SJCRH30 (cell line): ENCODE results near the gene SH3BGRL3. TPM values are rescaled to one million over a fixed set of nuclear protein-coding genes. Genes with fewer than 3 reads are reported as not detected.
"Not testable (repeated sequence)": the region's sequence is repeated elsewhere in the genome, so short reads cannot be mapped to it uniquely, and the experiment has no call there.

Source experiments
- DNase-seq, 2 experiments: peaks; one replicate each; pipeline ENCODE4 v3.0.0-alpha.2; 2015 to 2020
- H3K27ac ChIP-seq: fragments of 250-450 bp; sonication (Bioruptor Pico); 2 replicates; pipeline ENCODE4 v1.5.1; 2020; ENCODE audit warnings: mild to moderate bottlenecking, moderate library complexity
- H3K27me3 ChIP-seq: fragments of 250-450 bp; sonication (Bioruptor Pico); 2 replicates; pipeline ENCODE4 v1.5.1; 2020; ENCODE audit warnings: mild to moderate bottlenecking, moderate library complexity
- H3K36me3 ChIP-seq: fragments of 250-450 bp; sonication (Bioruptor Pico); 2 replicates; pipeline ENCODE4 v1.5.1; 2020; ENCODE audit warnings: mild to moderate bottlenecking, moderate library complexity
- H3K4me1 ChIP-seq: fragments of 250-450 bp; sonication (Bioruptor Pico); 2 replicates; pipeline ENCODE4 v1.5.1; 2020; ENCODE audit warnings: mild to moderate bottlenecking, moderate library complexity
- H3K4me3 ChIP-seq: fragments of 250-450 bp; sonication (Bioruptor Pico); 2 replicates; pipeline ENCODE4 v1.5.1; 2020; ENCODE audit warnings: mild to moderate bottlenecking, moderate library complexity
- H3K9me3 ChIP-seq: fragments of 250-450 bp; sonication (Bioruptor Pico); replicated peaks from 2 replicates; pipeline ENCODE4 v1.5.1; 2020; ENCODE audit warnings: mild to moderate bottlenecking, moderate library complexity
- total RNA-seq: library from RNA; depleted of rRNA; stranded (reverse); fragments of >200 nt; shearing (Covaris generic); gene quantifications from 2 replicates; pipeline ENCODE4 v1.2.3, GENCODE V29; 2014; rRNA removed

The SH3BGRL3 gene
- total RNA-seq, 1 experiment from 2014 or later = 41.5 TPM

- DNase-seq, H3K4me3 ChIP-seq, H3K9me3 ChIP-seq, H3K36me3 ChIP-seq, H3K27ac ChIP-seq, H3K4me1 ChIP-seq: not testable (repeated sequence)
- H3K27me3 ChIP-seq = peaks cover 11% of the 10 kb centered on the region
Measured at GRCh38 chr1:26329380-26329779, 49.5 kb downstream of the SH3BGRL3 start.

GRCh38 chr1:26330276-26330675, 50.4 kb downstream of the SH3BGRL3 start:
- H3K36me3 ChIP-seq = no peaks in the 10 kb centered on the region
- H3K27ac ChIP-seq = no peak overlapping the region
- H3K9me3 ChIP-seq = no peaks in the 10 kb centered on the region
- DNase-seq = no peak
- H3K27me3 ChIP-seq = peaks cover 20% of the 10 kb centered on the region
- H3K4me1 ChIP-seq = peaks cover 6% of the 10 kb centered on the region
- no peak overlapping the region for H3K4me3 ChIP-seq

Other genes with a start within 250 kb of the SH3BGRL3 start
- 0.08 and 0.26 TPM in 2 replicates for gene SLC30A2, start 234.0 kb upstream of the SH3BGRL3 start, total RNA-seq
- not detected in 2 replicates for gene TRIM63, start 212.5 kb upstream of the SH3BGRL3 start, total RNA-seq
- gene PDIK1L, start 168.3 kb upstream of the SH3BGRL3 start, total RNA-seq = 8.1 and 8.7 TPM in 2 replicates
- gene FAM110D, start 121.0 kb upstream of the SH3BGRL3 start, total RNA-seq = 0.10 and 0.18 TPM in 2 replicates
- 0.18 TPM in 1 of 2 replicates, not detected in the other for gene C1orf232, start 111.1 kb upstream of the SH3BGRL3 start, total RNA-seq
- gene ZNF593, start 110.2 kb upstream of the SH3BGRL3 start, total RNA-seq = 27.4 and 38.8 TPM in 2 replicates
- not detected in 2 replicates for gene ZNF593OS, start 108.3 kb upstream of the SH3BGRL3 start, total RNA-seq
- 1.2 and 2.6 TPM in 2 replicates for gene CNKSR1, start 102.6 kb upstream of the SH3BGRL3 start, total RNA-seq
- gene CATSPER4, start 89.5 kb upstream of the SH3BGRL3 start, total RNA-seq = not detected in 2 replicates
- gene CEP85, start 45.9 kb upstream of the SH3BGRL3 start, total RNA-seq = 34.8 and 39.1 TPM in 2 replicates
- gene UBXN11, start 26.6 kb downstream of the SH3BGRL3 start, total RNA-seq = 3.5 and 5.3 TPM in 2 replicates
- gene CD52, start 37.9 kb downstream of the SH3BGRL3 start, total RNA-seq = not detected in 2 replicates
- gene CRYBG2, start 74.0 kb downstream of the SH3BGRL3 start, total RNA-seq = not detected in 2 replicates
- not detected in 2 replicates for gene ZNF683, start 92.7 kb downstream of the SH3BGRL3 start, total RNA-seq
- not detected in 2 replicates for gene LIN28A, start 130.7 kb downstream of the SH3BGRL3 start, total RNA-seq
- 36.6 and 43.7 TPM in 2 replicates for gene DHDDS, start 152.2 kb downstream of the SH3BGRL3 start, total RNA-seq
- gene HMGN2, start 192.4 kb downstream of the SH3BGRL3 start, total RNA-seq = 1,603 and 1,653 TPM in 2 replicates
- gene RPS6KA1, start 249.7 kb downstream of the SH3BGRL3 start, total RNA-seq = 22.5 and 22.7 TPM in 2 replicates